ENCODE measurements around the gene PIK3R1. TPM values are rescaled to one million over a fixed set of nuclear protein-coding genes. Genes with fewer than 3 reads are reported as not detected.

Gene PIK3R1
- total RNA-seq, 1 experiment from 2014 or later, result 47.8 TPM

DNA sequence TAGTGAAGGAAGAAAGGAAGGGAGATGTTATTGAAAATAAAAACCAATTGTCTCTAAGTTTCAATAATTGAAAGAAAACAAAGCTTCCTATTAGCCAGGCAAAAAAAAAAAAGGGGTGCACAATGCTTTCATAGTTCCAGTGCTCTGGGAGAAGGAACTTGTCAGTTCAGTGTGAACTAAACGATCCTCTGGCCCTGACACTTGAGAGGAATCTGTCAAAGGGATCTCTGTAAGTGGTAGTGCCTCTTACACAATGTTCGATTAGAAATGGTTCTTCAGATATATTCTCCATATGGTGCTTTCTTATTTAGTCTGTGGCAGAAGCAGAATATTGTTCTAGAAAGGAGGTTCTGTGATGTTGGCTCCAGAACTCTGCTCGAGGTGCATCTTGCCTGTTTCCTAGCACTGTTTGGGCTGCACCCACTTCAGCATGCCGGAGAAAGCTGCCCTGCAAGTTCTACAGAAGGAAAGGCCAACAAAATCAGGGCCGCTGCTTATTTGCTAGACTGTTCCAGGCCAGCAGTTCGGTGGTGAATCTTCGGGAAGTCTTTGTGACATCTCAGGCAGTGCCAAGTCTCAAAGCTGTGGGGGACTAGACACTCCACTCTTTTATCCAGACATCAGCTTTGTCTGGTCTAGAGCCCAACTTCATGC is 90.9 kb downstream of the PIK3R1 start:
- no peaks in the 10 kb centered on the region for H3K9me3 Mint-ChIP-seq (ENCODE audit: unreplicated experiment)
- H3K27me3 Mint-ChIP-seq (ENCODE audit: insufficient read depth, unreplicated experiment), result no peaks in the 10 kb centered on the region
- Histone ChIP-seq H3K9me3 (no peaks in the 10 kb centered on the region), H3K4me1 (peaks cover 35% of the 10 kb centered on the region), H3K4me3 (ENCODE audit: low read depth, low read length) (no peak overlapping the region), H3K27me3 (replicated peaks; ENCODE audit: control insufficient read depth, insufficient read depth, low read length) (no peaks in the 10 kb centered on the region), H3K36me3 (ENCODE audit: control insufficient read depth, insufficient read depth, low read length) (no peaks in the 10 kb centered on the region; the same call in 1 of the 2 replicates)
- no peak overlapping the region for H3K4me3 Mint-ChIP-seq (ENCODE audit: unreplicated experiment)
- no peak for DNase-seq
- no peak overlapping the region for H3K27ac Mint-ChIP-seq (ENCODE audit: unreplicated experiment)
- peaks cover 18% of the 10 kb centered on the region for H3K36me3 Mint-ChIP-seq (ENCODE audit: insufficient read depth, unreplicated experiment)
- H3K4me1 Mint-ChIP-seq (ENCODE audit: low read depth, unreplicated experiment), result peaks cover 27% of the 10 kb centered on the region
- intact Hi-C loops (cut with micrococcal nuclease; ENCODE audit: unreplicated experiment), result no loop called here
- ChIA-PET POLR2A (no interaction called here), CTCF (interaction anchor here (1.0 kb wide), 1 partner anchor 14 kb away, joined by 4 read pairs; no protein-coding TSS in a partner anchor)
- BruUV-seq (replicated peaks), result no TSS peak
- TF ChIP-seq, protein P1, sequence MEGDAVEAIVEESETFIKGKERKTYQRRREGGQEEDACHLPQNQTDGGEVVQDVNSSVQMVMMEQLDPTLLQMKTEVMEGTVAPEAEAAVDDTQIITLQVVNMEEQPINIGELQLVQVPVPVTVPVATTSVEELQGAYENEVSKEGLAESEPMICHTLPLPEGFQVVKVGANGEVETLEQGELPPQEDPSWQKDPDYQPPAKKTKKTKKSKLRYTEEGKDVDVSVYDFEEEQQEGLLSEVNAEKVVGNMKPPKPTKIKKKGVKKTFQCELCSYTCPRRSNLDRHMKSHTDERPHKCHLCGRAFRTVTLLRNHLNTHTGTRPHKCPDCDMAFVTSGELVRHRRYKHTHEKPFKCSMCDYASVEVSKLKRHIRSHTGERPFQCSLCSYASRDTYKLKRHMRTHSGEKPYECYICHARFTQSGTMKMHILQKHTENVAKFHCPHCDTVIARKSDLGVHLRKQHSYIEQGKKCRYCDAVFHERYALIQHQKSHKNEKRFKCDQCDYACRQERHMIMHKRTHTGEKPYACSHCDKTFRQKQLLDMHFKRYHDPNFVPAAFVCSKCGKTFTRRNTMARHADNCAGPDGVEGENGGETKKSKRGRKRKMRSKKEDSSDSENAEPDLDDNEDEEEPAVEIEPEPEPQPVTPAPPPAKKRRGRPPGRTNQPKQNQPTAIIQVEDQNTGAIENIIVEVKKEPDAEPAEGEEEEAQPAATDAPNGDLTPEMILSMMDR (IDR thresholded peaks at IDR 0.05; ENCODE audit: insufficient read depth in 1 of 2, low read depth in 1 of 2, low read length in 1 of 2, severe bottlenecking in 1 of 2, unreplicated experiment in 1 of 2), result no peak

DNA sequence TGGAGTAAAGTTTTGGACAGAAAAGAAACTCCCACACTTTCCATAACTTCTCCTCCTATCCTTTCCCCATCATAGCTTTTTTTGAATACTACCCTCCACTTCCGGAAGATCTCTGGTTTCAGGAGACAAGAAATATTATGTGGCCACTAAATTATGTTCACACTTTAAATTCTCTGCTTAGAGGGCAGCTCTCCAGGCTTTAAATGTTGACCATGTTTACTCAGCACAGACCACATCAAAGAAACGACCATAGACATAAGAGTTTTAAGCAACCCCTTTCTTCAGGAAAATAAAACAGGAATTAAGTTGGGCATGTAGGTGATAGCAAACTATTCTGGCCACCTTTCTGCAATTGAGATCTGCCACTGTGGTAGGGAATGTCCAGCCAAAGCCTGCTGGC is 97.8 kb downstream of the PIK3R1 start:
- POLR2A ChIA-PET, result no interaction called here
- CTCF ChIA-PET, result no interaction called here
- Histone ChIP-seq H3K27me3 (replicated peaks; ENCODE audit: control insufficient read depth, insufficient read depth, low read length) (no peaks in the 10 kb centered on the region), H3K4me3 (ENCODE audit: low read depth, low read length) (no peak overlapping the region), H3K4me1 (peaks cover 42% of the 10 kb centered on the region), H3K36me3 (ENCODE audit: control insufficient read depth, insufficient read depth, low read length) (no peaks in the 10 kb centered on the region), H3K9me3 (no peaks in the 10 kb centered on the region)
- H3K4me1 Mint-ChIP-seq (ENCODE audit: low read depth, unreplicated experiment), result peaks cover 25% of the 10 kb centered on the region
- DNase-seq, result no peak
- H3K9me3 Mint-ChIP-seq (ENCODE audit: unreplicated experiment), result no peaks in the 10 kb centered on the region
- H3K27me3 Mint-ChIP-seq (ENCODE audit: insufficient read depth, unreplicated experiment), result no peaks in the 10 kb centered on the region
- TF ChIP-seq, protein P1 (IDR thresholded peaks at IDR 0.05; ENCODE audit: insufficient read depth in 1 of 2, low read depth in 1 of 2, low read length in 1 of 2, severe bottlenecking in 1 of 2, unreplicated experiment in 1 of 2), result no peak
- H3K27ac Mint-ChIP-seq (ENCODE audit: unreplicated experiment), result no peak overlapping the region
- intact Hi-C loops (cut with micrococcal nuclease; ENCODE audit: unreplicated experiment), result no loop called here
- no peak overlapping the region for H3K4me3 Mint-ChIP-seq (ENCODE audit: unreplicated experiment)
- H3K36me3 Mint-ChIP-seq (ENCODE audit: insufficient read depth, unreplicated experiment), result no peaks in the 10 kb centered on the region
- BruUV-seq (replicated peaks), result no TSS peak

DNA sequence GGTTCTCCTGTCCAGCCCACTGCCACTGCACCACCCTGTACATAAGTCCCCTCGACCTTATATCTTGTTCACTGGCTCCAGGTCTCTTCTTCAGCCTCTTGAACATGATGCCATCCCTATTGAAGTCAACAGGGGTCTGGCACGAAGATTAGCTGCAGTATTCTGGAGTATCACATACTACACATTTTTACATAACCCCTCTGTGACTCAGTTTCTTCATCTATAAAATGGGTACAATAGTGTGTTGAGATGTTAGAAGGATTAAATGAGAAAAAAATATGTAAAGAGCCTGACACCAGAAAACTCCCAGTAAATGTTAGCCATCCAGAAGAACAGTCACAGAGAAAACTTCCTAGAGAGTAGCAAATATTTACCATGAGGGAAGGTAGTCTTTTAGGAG is 98.9 kb downstream of the PIK3R1 start:
- intact Hi-C loops (cut with micrococcal nuclease; ENCODE audit: unreplicated experiment), result no loop called here
- Mint-ChIP-seq H3K4me3 (ENCODE audit: unreplicated experiment) (no peak overlapping the region), H3K9me3 (ENCODE audit: unreplicated experiment) (no peaks in the 10 kb centered on the region), H3K4me1 (ENCODE audit: low read depth, unreplicated experiment) (peaks cover 35% of the 10 kb centered on the region), H3K36me3 (ENCODE audit: insufficient read depth, unreplicated experiment) (no peaks in the 10 kb centered on the region), H3K27ac (ENCODE audit: unreplicated experiment) (no peak overlapping the region), H3K27me3 (ENCODE audit: insufficient read depth, unreplicated experiment) (no peaks in the 10 kb centered on the region)
- TF ChIP-seq, protein P1 (IDR thresholded peaks at IDR 0.05; ENCODE audit: insufficient read depth in 1 of 2, low read depth in 1 of 2, low read length in 1 of 2, severe bottlenecking in 1 of 2, unreplicated experiment in 1 of 2), result no peak
- ChIA-PET POLR2A (no interaction called here), CTCF (no interaction called here)
- Histone ChIP-seq H3K4me1 (peaks cover 53% of the 10 kb centered on the region), H3K9me3 (no peaks in the 10 kb centered on the region), H3K27me3 (replicated peaks; ENCODE audit: control insufficient read depth, insufficient read depth, low read length) (no peaks in the 10 kb centered on the region), H3K4me3 (ENCODE audit: low read depth, low read length) (no peak overlapping the region), H3K36me3 (ENCODE audit: control insufficient read depth, insufficient read depth, low read length) (no peaks in the 10 kb centered on the region; the same call in 1 of the 2 replicates)
- BruUV-seq (replicated peaks), result no TSS peak
- no peak for DNase-seq
